HepG2 (cell line): Measurements from ENCODE around the gene STX8. TPM values are rescaled to one million over a fixed set of nuclear protein-coding genes. Genes with fewer than 3 reads are reported as not detected.

Experiments used
- ATAC-seq: fragments of 200-7000 bp; cut with Tn5 transposase; 3 replicates; pipeline ENCODE4 v1.9.1; 2020; ENCODE audit warnings: mild to moderate bottlenecking, moderate library complexity
- BruUV-seq: library from RNA; stranded (reverse); fragments of 400-500 nt; replicated peaks from 2 replicates; lab custom pipeline; 2021; lab: Mats Ljungman, UMichigan
- CTCF ChIA-PET: fragments of 300-600 bp; formaldehyde crosslinking; extraction: SDS; loops from one replicate; lab custom pipeline; 2021; ENCODE audit warnings: low total read pairs, inconsistent platforms, low intra/inter-chr PET ratio; lab: Yijun Ruan, JAX
- POLR2A ChIA-PET: fragments of 350-600 bp; sonication (Branson Sonifier 250); formaldehyde crosslinking; loops from one replicate; lab custom pipeline; 2020; ENCODE audit warnings: antibody characterized with exemption, inconsistent platforms; lab: Yijun Ruan, JAX
- DNase-seq: peaks from one replicate; pipeline ENCODE4 v3.0.0-alpha.2; 2015; ENCODE audit warnings: low spot score
- FAIRE-seq: peaks from 3 replicates; lab custom pipeline; 2011; peaks lifted over from hg19 to GRCh38; lab: Jason Lieb, UNC
- H2AFZ ChIP-seq: one replicate; pipeline ENCODE4 v1.6.1; 2011; ENCODE audit warnings: low read length, inconsistent platforms
- H3K27ac ChIP-seq: fragments of 300-600 bp; 3 replicates; pipeline ENCODE4 v1.8.0; 2011; ENCODE audit warnings: mixed run types, mild to moderate bottlenecking, mixed read lengths, low read length, inconsistent platforms; ENCODE audit not compliant: insufficient read depth; ENCODE audit errors: extremely low read length
- H3K27me3 ChIP-seq, 2 experiments: fragments of 200-600 bp in 1 of 2; 2 replicates in 1 of 2; 3 replicates in 1 of 2; pipeline versions ENCODE4 v1.6.0 to v1.8.0; 2011; ENCODE audit warnings: low read length in 2 of 2, mild to moderate bottlenecking in 2 of 2, moderate library complexity in 2 of 2, inconsistent platforms in 1 of 2; ENCODE audit not compliant: insufficient read depth in 2 of 2, control insufficient read depth in 1 of 2
- H3K36me3 ChIP-seq, 2 experiments: fragments of 200-600 bp in 1 of 2; replicated peaks in 1 of 2; 2 replicates in 1 of 2; 3 replicates in 1 of 2; pipeline versions ENCODE4 v1.5.1 to v1.8.0; 2011; ENCODE audit warnings: low read length in 2 of 2, inconsistent platforms in 1 of 2; ENCODE audit not compliant: insufficient read depth in 2 of 2, control insufficient read depth in 1 of 2
- H3K4me1 ChIP-seq: 2 replicates; pipeline ENCODE4 v1.5.1; 2012; ENCODE audit warnings: low read length, inconsistent platforms; ENCODE audit not compliant: insufficient read depth
- H3K4me2 ChIP-seq: 2 replicates; pipeline ENCODE4 v1.6.0; 2011; ENCODE audit warnings: low read depth, low read length, inconsistent platforms
- H3K4me3 ChIP-seq, 3 experiments: fragments of 200-600 bp in 1 of 3; sonication (generic), shearing (Covaris generic) in 1 of 3; replicated peaks in 1 of 3; 2 replicates each; pipeline ENCODE4 v1.5.1; 2011 to 2016; ENCODE audit warnings: low read length in 3 of 3, inconsistent platforms in 2 of 3, low read depth in 2 of 3, mild to moderate bottlenecking in 2 of 3, control low read depth in 1 of 3, mixed read lengths in 1 of 3; ENCODE audit not compliant: insufficient read depth in 1 of 3
- H3K79me2 ChIP-seq: one replicate; pipeline ENCODE4 v1.6.1; 2011; ENCODE audit warnings: low read length, inconsistent platforms; ENCODE audit not compliant: insufficient read depth
- H3K9ac ChIP-seq: 2 replicates; pipeline ENCODE4 v1.6.0; 2011; ENCODE audit warnings: mild to moderate bottlenecking, low read depth, low read length, inconsistent platforms; ENCODE audit not compliant: insufficient read depth
- H3K9me3 ChIP-seq: 2 replicates; pipeline ENCODE4 v1.5.1; 2012; ENCODE audit warnings: mild to moderate bottlenecking, low read length
- H4K20me1 ChIP-seq: 2 replicates; pipeline ENCODE4 v1.6.0; 2011; ENCODE audit warnings: inconsistent platforms, mild to moderate bottlenecking, low read length, moderate library complexity; ENCODE audit not compliant: insufficient read depth
- CCDC6 ChIP-seq: sonication (generic); formaldehyde crosslinking; IDR thresholded peaks from 2 replicates; pipeline ENCODE4 v1.8.1; 2022; ENCODE audit warnings: mild to moderate bottlenecking, missing genetic modification reagents, moderate library complexity
- CENPX ChIP-seq: sonication (generic); formaldehyde crosslinking; IDR thresholded peaks from 2 replicates; pipeline ENCODE4 v1.9.0; 2021; ENCODE audit warnings: mild to moderate bottlenecking, missing genetic modification reagents, moderate library complexity
- GTF2F1 ChIP-seq: fragments of 150-350 bp; IDR thresholded peaks from 2 replicates; pipeline ENCODE4 v1.6.1; 2014; ENCODE audit warnings: low read length
- GZF1 ChIP-seq: sonication (generic); formaldehyde crosslinking; IDR thresholded peaks from 2 replicates; pipeline ENCODE4 v1.5.1; 2020; ENCODE audit warnings: mild to moderate bottlenecking, missing genetic modification reagents
- HNRNPUL1 ChIP-seq: fragments of 200-400 bp; formaldehyde crosslinking; IDR thresholded peaks from 2 replicates; pipeline ENCODE4 v1.6.1; 2017; ENCODE audit warnings: low read depth, mild to moderate bottlenecking, low read length, moderate library complexity
- MAFG ChIP-seq: sonication (generic); formaldehyde crosslinking; IDR thresholded peaks from 2 replicates; pipeline ENCODE4 v1.5.1; 2020; ENCODE audit warnings: mild to moderate bottlenecking, missing genetic modification reagents
- SCMH1 ChIP-seq: sonication (generic); formaldehyde crosslinking; IDR thresholded peaks from 2 replicates; pipeline ENCODE4 v1.9.0; 2021; ENCODE audit warnings: missing genetic modification reagents, mild to moderate bottlenecking, borderline replicate concordance
- SKI ChIP-seq: fragments of 450-650 bp; IDR thresholded peaks from one replicate; pipeline ENCODE4 v1.6.1; 2018; ENCODE audit warnings: mild to moderate bottlenecking; ENCODE audit not compliant: partially characterized antibody
- SPEN ChIP-seq: sonication (generic); formaldehyde crosslinking; IDR thresholded peaks from 2 replicates; pipeline ENCODE4 v1.5.1; 2020; ENCODE audit warnings: low read depth, mild to moderate bottlenecking, missing genetic modification reagents
- SSRP1 ChIP-seq: IDR thresholded peaks from 2 replicates; pipeline ENCODE4 v1.6.1; 2016; ENCODE audit warnings: control low read depth
- TOE1 ChIP-seq: sonication (generic); formaldehyde crosslinking; IDR thresholded peaks from 2 replicates; pipeline ENCODE4 v1.4.0; 2020; ENCODE audit warnings: mild to moderate bottlenecking, missing genetic modification reagents
- WIZ ChIP-seq: sonication (generic); formaldehyde crosslinking; IDR thresholded peaks from 2 replicates; pipeline ENCODE4 v1.5.1; 2020; ENCODE audit warnings: mild to moderate bottlenecking, missing genetic modification reagents
- ZFYVE20 ChIP-seq: sonication (generic); formaldehyde crosslinking; IDR thresholded peaks from 2 replicates; pipeline ENCODE4 v1.8.0; 2023; ENCODE audit warnings: low read depth, mild to moderate bottlenecking, moderate library complexity, missing genetic modification reagents, borderline replicate concordance
- ZNF264 ChIP-seq: sonication (generic); formaldehyde crosslinking; IDR thresholded peaks from 2 replicates; pipeline ENCODE4 v1.4.0; 2020; ENCODE audit warnings: missing genetic modification reagents
- ZNF550 ChIP-seq: sonication (generic); formaldehyde crosslinking; IDR thresholded peaks from 2 replicates; pipeline ENCODE4 v1.4.0; 2020; ENCODE audit warnings: mild to moderate bottlenecking, missing genetic modification reagents, borderline replicate concordance
- ZNF652 ChIP-seq: IDR thresholded peaks from 2 replicates; pipeline ENCODE4 v1.6.1; 2016; ENCODE audit warnings: low read depth, borderline replicate concordance
- WGBS: methylation state at CpG from one replicate; pipeline ENCODE4 v1.1.6; 2017; ENCODE audit warnings: low lambda C conversion rate; 5-methylcytosine and 5-hydroxymethylcytosine counted together
- in situ Hi-C: cut with HindIII; loops from 2 replicates; pipeline ENCODE4 v1.10.0; 2017; ENCODE audit warnings: low pct_unique_long_range_greater_than_20kb; ENCODE audit not compliant: extremely low pct_ligation_motif_present
- intact Hi-C: fragments of 100-400 bp; cut with micrococcal nuclease; formaldehyde crosslinking; loops from one replicate; pipeline ENCODE4 v1.10.0; 2022; ENCODE audit not compliant: unreplicated experiment
- polyA plus RNA-seq, 8 experiments: library from polyadenylated mRNA; depleted of rRNA in 3 of 8; stranded (reverse) in 7 of 8; unstranded in 1 of 8; fragments of >200 nt; fragmentation: Illumina TruSeq in 4 of 8; extraction: Trizol in 4 of 8; gene quantifications; 2 replicates each; pipeline versions ENCODE4 v1.2.1 to v1.2.3, GENCODE V29; 2011 to 2016; ENCODE audit warnings: low read depth in 4 of 8, missing spikeins in 1 of 8, mixed read lengths in 1 of 8; ENCODE audit not compliant: insufficient read depth in 1 of 8
- total RNA-seq, 5 experiments: library from RNA; depleted of rRNA; stranded (reverse); fragments of >200 nt; fragmentation: Illumina TruSeq; extraction: Trizol; gene quantifications; 2 replicates each; pipeline ENCODE4 v1.2.3, GENCODE V29; 2016; ENCODE audit warnings: low read depth in 1 of 5
- TF ChIP-seq, protein P1 (sequence below): sonication (generic); formaldehyde crosslinking; IDR thresholded peaks from 2 replicates; pipeline ENCODE4 v1.4.0; 2020; ENCODE audit warnings: missing genetic modification reagents

Gene STX8
- total and polyA plus RNA-seq, 2 of the 13 experiments (the other 11 are each of a cell fraction or from before 2014, with no cell fraction given): 36.4 to 53.6 TPM

DNA sequence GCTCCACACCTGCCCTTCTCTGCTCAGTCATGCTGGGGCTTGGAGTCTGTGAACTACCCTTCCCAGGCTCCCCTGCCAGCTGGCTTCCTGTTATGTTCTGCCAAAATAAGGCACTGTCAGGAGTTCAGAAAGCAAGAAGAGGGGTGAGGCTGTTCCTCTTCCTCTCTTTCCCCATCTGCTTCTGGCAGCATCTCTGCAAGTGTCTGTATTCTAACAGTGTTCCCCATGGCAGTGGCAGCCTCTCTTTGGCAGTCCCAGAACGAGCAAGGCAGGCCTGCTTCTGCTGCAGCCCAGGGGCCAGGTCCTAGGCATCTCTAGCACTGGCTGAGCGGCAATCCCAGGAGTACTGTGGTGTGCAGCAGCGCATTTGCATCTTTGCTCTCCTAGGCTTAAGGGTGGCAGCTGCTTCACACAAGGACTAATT lies 219.1 kb downstream of the STX8 start:
- Histone ChIP-seq H3K9me3 (no peaks in the 10 kb centered on the region), H4K20me1 (no peaks in the 10 kb centered on the region), H2AFZ (no peak overlapping the region), H3K27me3 (no peaks in the 10 kb centered on the region), H3K79me2 (no peaks in the 10 kb centered on the region), H3K36me3 (no peaks in the 10 kb centered on the region), H3K4me2 (no peak overlapping the region), H3K9ac (no peak overlapping the region), H3K4me3 (no peak overlapping the region), H3K4me1 (peaks cover 33% of the 10 kb centered on the region), H3K27ac (no peak overlapping the region)
- no TSS peak for BruUV-seq
- FAIRE-seq: no peak
- ChIA-PET CTCF (no interaction called here), POLR2A (no interaction called here)
- no peak for DNase-seq
- TF ChIP-seq GZF1: no peak
- TF ChIP-seq SKI: no peak
- TF ChIP-seq CCDC6 (CRISPR knock-in tag): no peak
- no peak for TF ChIP-seq ZNF264 (CRISPR knock-in tag)
- TF ChIP-seq SSRP1 (CRISPR knock-in tag): no peak
- TF ChIP-seq GTF2F1: no peak
- TF ChIP-seq SPEN (CRISPR knock-in tag): no peak
- TF ChIP-seq ZNF652 (CRISPR knock-in tag): no peak
- TF ChIP-seq HNRNPUL1: no peak
- no peak for TF ChIP-seq ZNF550 (CRISPR knock-in tag)
- TF ChIP-seq CENPX (CRISPR knock-in tag): no peak
- no peak for TF ChIP-seq TOE1 (CRISPR knock-in tag)
- TF ChIP-seq, protein P1, sequence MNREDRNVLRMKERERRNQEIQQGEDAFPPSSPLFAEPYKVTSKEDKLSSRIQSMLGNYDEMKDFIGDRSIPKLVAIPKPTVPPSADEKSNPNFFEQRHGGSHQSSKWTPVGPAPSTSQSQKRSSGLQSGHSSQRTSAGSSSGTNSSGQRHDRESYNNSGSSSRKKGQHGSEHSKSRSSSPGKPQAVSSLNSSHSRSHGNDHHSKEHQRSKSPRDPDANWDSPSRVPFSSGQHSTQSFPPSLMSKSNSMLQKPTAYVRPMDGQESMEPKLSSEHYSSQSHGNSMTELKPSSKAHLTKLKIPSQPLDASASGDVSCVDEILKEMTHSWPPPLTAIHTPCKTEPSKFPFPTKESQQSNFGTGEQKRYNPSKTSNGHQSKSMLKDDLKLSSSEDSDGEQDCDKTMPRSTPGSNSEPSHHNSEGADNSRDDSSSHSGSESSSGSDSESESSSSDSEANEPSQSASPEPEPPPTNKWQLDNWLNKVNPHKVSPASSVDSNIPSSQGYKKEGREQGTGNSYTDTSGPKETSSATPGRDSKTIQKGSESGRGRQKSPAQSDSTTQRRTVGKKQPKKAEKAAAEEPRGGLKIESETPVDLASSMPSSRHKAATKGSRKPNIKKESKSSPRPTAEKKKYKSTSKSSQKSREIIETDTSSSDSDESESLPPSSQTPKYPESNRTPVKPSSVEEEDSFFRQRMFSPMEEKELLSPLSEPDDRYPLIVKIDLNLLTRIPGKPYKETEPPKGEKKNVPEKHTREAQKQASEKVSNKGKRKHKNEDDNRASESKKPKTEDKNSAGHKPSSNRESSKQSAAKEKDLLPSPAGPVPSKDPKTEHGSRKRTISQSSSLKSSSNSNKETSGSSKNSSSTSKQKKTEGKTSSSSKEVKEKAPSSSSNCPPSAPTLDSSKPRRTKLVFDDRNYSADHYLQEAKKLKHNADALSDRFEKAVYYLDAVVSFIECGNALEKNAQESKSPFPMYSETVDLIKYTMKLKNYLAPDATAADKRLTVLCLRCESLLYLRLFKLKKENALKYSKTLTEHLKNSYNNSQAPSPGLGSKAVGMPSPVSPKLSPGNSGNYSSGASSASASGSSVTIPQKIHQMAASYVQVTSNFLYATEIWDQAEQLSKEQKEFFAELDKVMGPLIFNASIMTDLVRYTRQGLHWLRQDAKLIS: no peak
- TF ChIP-seq WIZ (CRISPR knock-in tag): no peak
- no peak for TF ChIP-seq MAFG
- TF ChIP-seq ZFYVE20 (CRISPR knock-in tag): no peak
- TF ChIP-seq SCMH1 (CRISPR knock-in tag): no peak
- ATAC-seq: no peak
- intact Hi-C loops (no loop called here), in situ Hi-C loops (no loop called here)
- 90% methylated on average over 3 of the region's 3 CpGs for WGBS
